OCI-LY1 (cell line): ENCODE measurements around the gene MCUB.

Experiments
- H2AFZ ChIP-seq: fragments of 200-600 bp; sonication (generic), shearing (Covaris generic); 2 replicates; pipeline ENCODE4 v1.6.0; 2014; ENCODE audit warnings: antibody characterized with exemption, mild to moderate bottlenecking, low read length
- H3F3A ChIP-seq: fragments of 200-600 bp; sonication (generic), shearing (Covaris generic); 2 replicates; pipeline ENCODE4 v1.6.0; 2014; ENCODE audit warnings: mild to moderate bottlenecking, antibody characterized with exemption, low read length, moderate library complexity; ENCODE audit not compliant: insufficient read depth
- H3K27ac ChIP-seq: fragments of 200-600 bp; sonication (generic); 2 replicates; pipeline ENCODE4 v1.5.1; 2014; ENCODE audit warnings: low read length, mixed run types, mild to moderate bottlenecking, low read depth; ENCODE audit not compliant: poor library complexity, severe bottlenecking
- H3K27me3 ChIP-seq: fragments of 200-600 bp; sonication (generic); 2 replicates; pipeline ENCODE4 v1.6.0; 2014; ENCODE audit warnings: antibody characterized with exemption, mild to moderate bottlenecking, low read length, moderate library complexity; ENCODE audit not compliant: insufficient read depth
- H3K36me3 ChIP-seq: fragments of 200-600 bp; sonication (generic); 2 replicates; pipeline ENCODE4 v1.6.1; 2014; ENCODE audit warnings: mild to moderate bottlenecking, antibody characterized with exemption, low read length, moderate library complexity, mixed read lengths; ENCODE audit not compliant: insufficient read depth
- H3K4me1 ChIP-seq: fragments of 200-600 bp; sonication (generic); 2 replicates; pipeline ENCODE4 v1.5.1; 2014; ENCODE audit warnings: mild to moderate bottlenecking, low read length, moderate library complexity; ENCODE audit not compliant: insufficient read depth, severe bottlenecking
- H3K4me2 ChIP-seq: fragments of 200-600 bp; sonication (generic), shearing (Covaris generic); 2 replicates; pipeline ENCODE4 v1.6.1; 2014; ENCODE audit warnings: low read length
- H3K4me3 ChIP-seq: fragments of 200-600 bp; sonication (generic); 2 replicates; pipeline ENCODE4 v1.5.1; 2014; ENCODE audit warnings: low read length, low read depth, mild to moderate bottlenecking, mixed read lengths; ENCODE audit not compliant: poor library complexity, severe bottlenecking
- H3K79me2 ChIP-seq: fragments of 200-600 bp; shearing (Covaris generic); 2 replicates; pipeline ENCODE4 v1.6.1; 2016; ENCODE audit warnings: mixed run types, low read length, mixed read lengths; ENCODE audit not compliant: insufficient read depth
- H3K9ac ChIP-seq: fragments of 200-600 bp; sonication (generic), shearing (Covaris generic); 2 replicates; pipeline ENCODE4 v1.6.1; 2014; ENCODE audit warnings: mild to moderate bottlenecking, low read length, mixed read lengths
- H3K9me2 ChIP-seq: fragments of 200-600 bp; sonication (generic), shearing (Covaris generic); 2 replicates; pipeline ENCODE4 v1.6.1; 2014; ENCODE audit warnings: low read depth, mild to moderate bottlenecking, low read length, mixed read lengths
- H3K9me3 ChIP-seq: fragments of 200-600 bp; shearing (Covaris generic); 2 replicates; pipeline ENCODE4 v1.6.1; 2014; ENCODE audit warnings: low read length, mixed read lengths
- H4K20me1 ChIP-seq: fragments of 200-600 bp; sonication (generic), shearing (Covaris generic); 2 replicates; pipeline ENCODE4 v1.6.0; 2016; ENCODE audit warnings: mild to moderate bottlenecking, low read length; ENCODE audit not compliant: insufficient read depth
- EZH2 ChIP-seq: fragments of 200-600 bp; sonication (generic), shearing (Covaris generic); IDR thresholded peaks from 2 replicates; pipeline ENCODE4 v1.8.0; 2017; ENCODE audit warnings: borderline replicate concordance, mixed run types, mild to moderate bottlenecking, antibody characterized with exemption, low read length, moderate library complexity, mixed read lengths
- TF ChIP-seq, protein P1 (sequence below): fragments of 200-600 bp; sonication (generic), shearing (Covaris generic); IDR thresholded peaks from 2 replicates; pipeline ENCODE4 v1.5.1; 2017; ENCODE audit warnings: mild to moderate bottlenecking, antibody characterized with exemption, low read length, moderate library complexity, mixed read lengths

The MCUB gene

DNA sequence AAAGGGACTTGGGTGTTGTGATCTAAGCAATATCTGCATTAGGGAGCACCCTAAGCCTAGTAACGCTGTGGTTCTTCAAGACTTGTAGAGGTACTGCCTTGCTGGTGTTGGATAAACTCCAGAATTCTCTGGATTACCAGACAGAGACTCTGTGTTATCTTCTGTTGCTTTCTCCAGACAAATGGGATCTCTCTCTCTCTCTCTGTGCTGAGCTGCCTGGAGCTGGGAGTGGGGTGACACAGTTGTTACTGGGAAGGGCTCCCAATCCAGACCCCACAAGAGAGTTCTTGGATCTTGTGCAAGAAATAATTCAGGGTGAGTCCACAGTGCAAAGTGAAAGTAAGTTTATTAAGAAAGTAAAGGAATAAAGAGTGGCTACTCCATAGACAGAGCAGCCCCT lies 48.8 kb downstream of the MCUB start:
- Histone ChIP-seq H3K4me2 (no peak overlapping the region), H3K4me1 (peaks cover 2% of the 10 kb centered on the region)

DNA sequence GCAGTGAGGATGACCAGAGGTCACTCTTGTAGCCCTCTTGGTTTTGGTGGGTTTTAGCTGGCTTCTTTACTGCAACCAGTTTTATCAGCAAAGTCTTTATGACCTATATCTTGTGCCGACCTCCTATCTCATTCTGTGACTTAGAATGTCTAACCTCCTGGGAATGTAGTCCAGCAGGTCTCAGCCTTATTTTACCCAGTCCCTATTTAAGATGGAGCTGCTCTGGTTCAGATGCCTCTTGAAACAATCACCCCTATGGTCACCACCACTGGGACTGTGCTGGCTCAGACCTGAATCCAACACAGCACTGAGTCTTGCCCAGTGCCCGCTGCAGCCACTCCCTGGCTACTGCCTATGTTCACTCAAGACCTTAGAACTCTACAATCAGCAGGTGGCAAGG lies 49.4 kb downstream of the MCUB start:
- no peak for TF ChIP-seq EZH2
- TF ChIP-seq, protein P1, sequence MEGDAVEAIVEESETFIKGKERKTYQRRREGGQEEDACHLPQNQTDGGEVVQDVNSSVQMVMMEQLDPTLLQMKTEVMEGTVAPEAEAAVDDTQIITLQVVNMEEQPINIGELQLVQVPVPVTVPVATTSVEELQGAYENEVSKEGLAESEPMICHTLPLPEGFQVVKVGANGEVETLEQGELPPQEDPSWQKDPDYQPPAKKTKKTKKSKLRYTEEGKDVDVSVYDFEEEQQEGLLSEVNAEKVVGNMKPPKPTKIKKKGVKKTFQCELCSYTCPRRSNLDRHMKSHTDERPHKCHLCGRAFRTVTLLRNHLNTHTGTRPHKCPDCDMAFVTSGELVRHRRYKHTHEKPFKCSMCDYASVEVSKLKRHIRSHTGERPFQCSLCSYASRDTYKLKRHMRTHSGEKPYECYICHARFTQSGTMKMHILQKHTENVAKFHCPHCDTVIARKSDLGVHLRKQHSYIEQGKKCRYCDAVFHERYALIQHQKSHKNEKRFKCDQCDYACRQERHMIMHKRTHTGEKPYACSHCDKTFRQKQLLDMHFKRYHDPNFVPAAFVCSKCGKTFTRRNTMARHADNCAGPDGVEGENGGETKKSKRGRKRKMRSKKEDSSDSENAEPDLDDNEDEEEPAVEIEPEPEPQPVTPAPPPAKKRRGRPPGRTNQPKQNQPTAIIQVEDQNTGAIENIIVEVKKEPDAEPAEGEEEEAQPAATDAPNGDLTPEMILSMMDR: no peak
- Histone ChIP-seq H3K9ac (no peak overlapping the region), H3K4me2 (no peak overlapping the region), H3F3A (no peaks in the 10 kb centered on the region), H3K79me2 (peaks cover 49% of the 10 kb centered on the region), H3K4me3 (no peak overlapping the region), H4K20me1 (no peaks in the 10 kb centered on the region), H3K36me3 (peaks cover 16% of the 10 kb centered on the region), H3K9me2 (no peaks in the 10 kb centered on the region), H3K27ac (no peak overlapping the region), H3K4me1 (peaks cover 8% of the 10 kb centered on the region), H3K9me3 (0 out of 2 replicates have a peak, but pooled peaks cover 3% of the 10 kb centered on the region), H3K27me3 (no peaks in the 10 kb centered on the region), H2AFZ (no peak overlapping the region)

More for the DNA sequence above, 48.8 kb downstream of the MCUB start:
- H3F3A ChIP-seq: no peaks in the 10 kb centered on the region
- H2AFZ ChIP-seq: no peak overlapping the region
- H3K27ac ChIP-seq: no peak overlapping the region
- H4K20me1 ChIP-seq: no peaks in the 10 kb centered on the region
- 0 out of 2 replicates have a peak, but pooled peaks cover 3% of the 10 kb centered on the region for H3K9me3 ChIP-seq
- no peak overlapping the region for H3K4me3 ChIP-seq
- peaks cover 18% of the 10 kb centered on the region for H3K36me3 ChIP-seq
- H3K27me3 ChIP-seq: no peaks in the 10 kb centered on the region
- H3K79me2 ChIP-seq: peaks cover 50% of the 10 kb centered on the region
- no peak overlapping the region for H3K9ac ChIP-seq
- H3K9me2 ChIP-seq: no peaks in the 10 kb centered on the region
- TF ChIP-seq, protein P1: no peak
- no peak for TF ChIP-seq EZH2

DNA sequence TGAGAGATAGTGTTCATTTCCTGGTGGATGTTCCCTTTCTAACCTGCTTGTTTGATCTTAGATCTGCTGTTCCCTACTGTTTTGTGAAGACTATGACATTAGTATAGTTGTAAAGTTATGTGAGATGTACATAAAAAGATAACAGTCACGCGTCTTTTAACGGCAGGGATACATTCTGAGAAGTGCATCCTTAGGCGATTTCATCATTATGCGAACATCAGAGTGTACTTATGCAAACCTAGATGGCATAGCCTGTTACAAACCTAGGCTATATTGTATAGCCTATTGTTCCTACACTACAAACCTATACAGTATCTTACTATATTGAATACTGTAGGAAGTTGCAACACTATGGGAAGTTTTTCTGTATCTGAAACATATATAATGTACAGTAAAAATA lies 50.4 kb downstream of the MCUB start:
- H3K36me3 ChIP-seq: peaks cover 13% of the 10 kb centered on the region
- H3K27me3 ChIP-seq: no peaks in the 10 kb centered on the region
- no peaks in the 10 kb centered on the region for H4K20me1 ChIP-seq
- H3K4me2 ChIP-seq: no peak overlapping the region
- H3K79me2 ChIP-seq: peaks cover 43% of the 10 kb centered on the region
- H3K9ac ChIP-seq: no peak overlapping the region
- H3K4me1 ChIP-seq: peaks cover 12% of the 10 kb centered on the region
- no peak overlapping the region for H3K27ac ChIP-seq
- H3K9me3 ChIP-seq: 0 out of 2 replicates have a peak, but pooled peaks cover under 1% of the 10 kb centered on the region
- H3K9me2 ChIP-seq: no peaks in the 10 kb centered on the region
- no peaks in the 10 kb centered on the region for H3F3A ChIP-seq
- H3K4me3 ChIP-seq: no peak overlapping the region
- TF ChIP-seq, protein P1: no peak
- TF ChIP-seq EZH2: no peak
- H2AFZ ChIP-seq: no peak overlapping the region
